Measurements from ENCODE around the gene SHCBP1. TPM values are rescaled to one million over a fixed set of nuclear protein-coding genes. Genes with fewer than 3 reads are reported as not detected.

The SHCBP1 gene
- total and polyA plus RNA-seq, 2 of the 13 experiments (the other 11 are each of a cell fraction or from before 2014, with no cell fraction given) = 15.7 to 33.0 TPM

DNA sequence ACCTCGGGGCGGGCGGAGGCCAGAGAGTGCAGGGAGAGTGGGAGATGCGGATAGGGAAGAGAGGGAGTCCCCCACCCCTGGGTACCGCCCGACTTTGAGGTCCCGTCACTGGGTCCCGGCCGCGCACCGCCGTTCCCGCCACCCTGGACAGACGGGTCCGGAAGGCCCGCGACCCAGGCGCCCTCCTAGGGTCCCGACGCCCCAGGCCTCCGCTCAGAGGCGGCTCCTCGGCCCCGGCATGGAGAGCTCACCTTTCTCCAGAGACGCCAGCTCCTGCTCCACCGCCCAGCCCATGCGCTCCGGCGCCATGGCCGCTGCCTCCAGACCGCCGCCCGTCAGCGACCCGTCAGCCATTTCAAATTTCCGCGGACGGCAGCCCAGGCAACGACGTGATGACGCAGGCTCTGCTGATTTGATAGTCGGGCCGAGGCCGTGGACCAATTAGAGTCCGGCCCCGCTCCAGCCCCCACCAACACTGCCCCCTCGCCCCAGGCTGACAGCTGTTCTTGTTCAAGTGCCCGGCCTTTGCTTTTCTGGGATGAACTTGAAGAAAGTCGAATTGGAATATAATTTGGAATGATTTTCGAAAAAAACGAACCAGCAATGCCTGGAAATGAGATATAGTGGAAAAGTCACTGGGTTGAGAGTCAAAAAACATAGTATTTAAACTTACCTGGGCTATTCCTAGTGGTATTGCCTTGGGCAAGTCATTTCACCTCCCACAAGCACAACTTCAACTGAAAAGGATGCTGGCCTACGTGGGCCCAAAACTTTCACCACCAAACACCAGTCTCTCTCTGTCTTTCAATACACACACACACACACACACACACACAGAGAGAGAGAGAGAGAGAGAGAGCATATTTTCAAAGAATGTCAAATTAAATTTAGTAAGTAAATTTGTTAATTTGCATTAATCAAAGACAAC, at the start of gene SHCBP1 (continued):
- TF ChIP-seq, protein P1, sequence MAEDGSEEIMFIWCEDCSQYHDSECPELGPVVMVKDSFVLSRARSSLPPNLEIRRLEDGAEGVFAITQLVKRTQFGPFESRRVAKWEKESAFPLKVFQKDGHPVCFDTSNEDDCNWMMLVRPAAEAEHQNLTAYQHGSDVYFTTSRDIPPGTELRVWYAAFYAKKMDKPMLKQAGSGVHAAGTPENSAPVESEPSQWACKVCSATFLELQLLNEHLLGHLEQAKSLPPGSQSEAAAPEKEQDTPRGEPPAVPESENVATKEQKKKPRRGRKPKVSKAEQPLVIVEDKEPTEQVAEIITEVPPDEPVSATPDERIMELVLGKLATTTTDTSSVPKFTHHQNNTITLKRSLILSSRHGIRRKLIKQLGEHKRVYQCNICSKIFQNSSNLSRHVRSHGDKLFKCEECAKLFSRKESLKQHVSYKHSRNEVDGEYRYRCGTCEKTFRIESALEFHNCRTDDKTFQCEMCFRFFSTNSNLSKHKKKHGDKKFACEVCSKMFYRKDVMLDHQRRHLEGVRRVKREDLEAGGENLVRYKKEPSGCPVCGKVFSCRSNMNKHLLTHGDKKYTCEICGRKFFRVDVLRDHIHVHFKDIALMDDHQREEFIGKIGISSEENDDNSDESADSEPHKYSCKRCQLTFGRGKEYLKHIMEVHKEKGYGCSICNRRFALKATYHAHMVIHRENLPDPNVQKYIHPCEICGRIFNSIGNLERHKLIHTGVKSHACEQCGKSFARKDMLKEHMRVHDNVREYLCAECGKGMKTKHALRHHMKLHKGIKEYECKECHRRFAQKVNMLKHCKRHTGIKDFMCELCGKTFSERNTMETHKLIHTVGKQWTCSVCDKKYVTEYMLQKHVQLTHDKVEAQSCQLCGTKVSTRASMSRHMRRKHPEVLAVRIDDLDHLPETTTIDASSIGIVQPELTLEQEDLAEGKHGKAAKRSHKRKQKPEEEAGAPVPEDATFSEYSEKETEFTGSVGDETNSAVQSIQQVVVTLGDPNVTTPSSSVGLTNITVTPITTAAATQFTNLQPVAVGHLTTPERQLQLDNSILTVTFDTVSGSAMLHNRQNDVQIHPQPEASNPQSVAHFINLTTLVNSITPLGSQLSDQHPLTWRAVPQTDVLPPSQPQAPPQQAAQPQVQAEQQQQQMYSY (CRISPR knock-in tag; IDR thresholded peaks at IDR 0.05) = no peak
- 0 out of 2 replicates have a peak, but pooled peaks have one; percentile 64 for TF ChIP-seq ISX (CRISPR knock-in tag; conservative IDR thresholded peaks at IDR 0.05)
- no peak for TF ChIP-seq ZNF451 (CRISPR knock-in tag; IDR thresholded peaks at IDR 0.05)
- TF ChIP-seq CBX1 (IDR thresholded peaks at IDR 0.05; ENCODE audit: low read depth) = peak; percentile 77
- TF ChIP-seq, protein P2, sequence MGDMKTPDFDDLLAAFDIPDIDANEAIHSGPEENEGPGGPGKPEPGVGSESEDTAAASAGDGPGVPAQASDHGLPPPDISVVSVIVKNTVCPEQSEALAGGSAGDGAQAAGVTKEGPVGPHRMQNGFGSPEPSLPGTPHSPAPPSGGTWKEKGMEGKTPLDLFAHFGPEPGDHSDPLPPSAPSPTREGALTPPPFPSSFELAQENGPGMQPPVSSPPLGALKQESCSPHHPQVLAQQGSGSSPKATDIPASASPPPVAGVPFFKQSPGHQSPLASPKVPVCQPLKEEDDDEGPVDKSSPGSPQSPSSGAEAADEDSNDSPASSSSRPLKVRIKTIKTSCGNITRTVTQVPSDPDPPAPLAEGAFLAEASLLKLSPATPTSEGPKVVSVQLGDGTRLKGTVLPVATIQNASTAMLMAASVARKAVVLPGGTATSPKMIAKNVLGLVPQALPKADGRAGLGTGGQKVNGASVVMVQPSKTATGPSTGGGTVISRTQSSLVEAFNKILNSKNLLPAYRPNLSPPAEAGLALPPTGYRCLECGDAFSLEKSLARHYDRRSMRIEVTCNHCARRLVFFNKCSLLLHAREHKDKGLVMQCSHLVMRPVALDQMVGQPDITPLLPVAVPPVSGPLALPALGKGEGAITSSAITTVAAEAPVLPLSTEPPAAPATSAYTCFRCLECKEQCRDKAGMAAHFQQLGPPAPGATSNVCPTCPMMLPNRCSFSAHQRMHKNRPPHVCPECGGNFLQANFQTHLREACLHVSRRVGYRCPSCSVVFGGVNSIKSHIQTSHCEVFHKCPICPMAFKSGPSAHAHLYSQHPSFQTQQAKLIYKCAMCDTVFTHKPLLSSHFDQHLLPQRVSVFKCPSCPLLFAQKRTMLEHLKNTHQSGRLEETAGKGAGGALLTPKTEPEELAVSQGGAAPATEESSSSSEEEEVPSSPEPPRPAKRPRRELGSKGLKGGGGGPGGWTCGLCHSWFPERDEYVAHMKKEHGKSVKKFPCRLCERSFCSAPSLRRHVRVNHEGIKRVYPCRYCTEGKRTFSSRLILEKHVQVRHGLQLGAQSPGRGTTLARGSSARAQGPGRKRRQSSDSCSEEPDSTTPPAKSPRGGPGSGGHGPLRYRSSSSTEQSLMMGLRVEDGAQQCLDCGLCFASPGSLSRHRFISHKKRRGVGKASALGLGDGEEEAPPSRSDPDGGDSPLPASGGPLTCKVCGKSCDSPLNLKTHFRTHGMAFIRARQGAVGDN (CRISPR knock-in tag; IDR thresholded peaks at IDR 0.05) = peak; percentile 84
- no peak for TF ChIP-seq ZNF3 (CRISPR knock-in tag; IDR thresholded peaks at IDR 0.05)
- TF ChIP-seq ZNF572 (CRISPR knock-in tag; IDR thresholded peaks at IDR 0.05) = no peak
- no peak for TF ChIP-seq NONO (IDR thresholded peaks at IDR 0.05)
- TF ChIP-seq NONO (CRISPR knock-in tag; conservative IDR thresholded peaks at IDR 0.05) = no peak; the same call in 1 of the 2 replicates
- TF ChIP-seq KLF9 (CRISPR knock-in tag; IDR thresholded peaks at IDR 0.05; ENCODE audit: low read depth) = no peak
- TF ChIP-seq HOXA7 (CRISPR knock-in tag; IDR thresholded peaks at IDR 0.05) = no peak
- peak in 1 of 2 experiments; percentile 88; a peak in 2 of 4 replicates for TF ChIP-seq KLF16 (CRISPR knock-in tag; IDR thresholded peaks at IDR 0.05)
- TF ChIP-seq, protein P3, sequence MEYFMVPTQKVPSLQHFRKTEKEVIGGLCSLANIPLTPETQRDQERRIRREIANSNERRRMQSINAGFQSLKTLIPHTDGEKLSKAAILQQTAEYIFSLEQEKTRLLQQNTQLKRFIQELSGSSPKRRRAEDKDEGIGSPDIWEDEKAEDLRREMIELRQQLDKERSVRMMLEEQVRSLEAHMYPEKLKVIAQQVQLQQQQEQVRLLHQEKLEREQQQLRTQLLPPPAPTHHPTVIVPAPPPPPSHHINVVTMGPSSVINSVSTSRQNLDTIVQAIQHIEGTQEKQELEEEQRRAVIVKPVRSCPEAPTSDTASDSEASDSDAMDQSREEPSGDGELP (IDR thresholded peaks at IDR 0.05; ENCODE audit: borderline replicate concordance, low read depth) = peak; percentile 95
- peak; percentile 78; the same call in 1 of the 2 replicates for TF ChIP-seq MED13 (CRISPR knock-in tag; IDR thresholded peaks at IDR 0.05)
- no peak for TF ChIP-seq U2AF2 (IDR thresholded peaks at IDR 0.05; ENCODE audit: low read depth, low read length)

Data from HepG2 (cell line).